A549 (cell line): Measurements from ENCODE around the gene GSTP1.

Source experiments
- CBX2 ChIP-seq: fragments of 200-600 bp; sonication (generic); IDR thresholded peaks from 2 replicates; pipeline ENCODE4 v1.6.1; 2016; ENCODE audit warnings: low read depth, mild to moderate bottlenecking, borderline replicate concordance
- TF ChIP-seq, protein P1 (sequence below): fragments of >200 bp; sonication (Bioruptor Twin); formaldehyde crosslinking; IDR thresholded peaks from 3 replicates; pipeline ENCODE4 v1.5.1; 2016

DNA sequence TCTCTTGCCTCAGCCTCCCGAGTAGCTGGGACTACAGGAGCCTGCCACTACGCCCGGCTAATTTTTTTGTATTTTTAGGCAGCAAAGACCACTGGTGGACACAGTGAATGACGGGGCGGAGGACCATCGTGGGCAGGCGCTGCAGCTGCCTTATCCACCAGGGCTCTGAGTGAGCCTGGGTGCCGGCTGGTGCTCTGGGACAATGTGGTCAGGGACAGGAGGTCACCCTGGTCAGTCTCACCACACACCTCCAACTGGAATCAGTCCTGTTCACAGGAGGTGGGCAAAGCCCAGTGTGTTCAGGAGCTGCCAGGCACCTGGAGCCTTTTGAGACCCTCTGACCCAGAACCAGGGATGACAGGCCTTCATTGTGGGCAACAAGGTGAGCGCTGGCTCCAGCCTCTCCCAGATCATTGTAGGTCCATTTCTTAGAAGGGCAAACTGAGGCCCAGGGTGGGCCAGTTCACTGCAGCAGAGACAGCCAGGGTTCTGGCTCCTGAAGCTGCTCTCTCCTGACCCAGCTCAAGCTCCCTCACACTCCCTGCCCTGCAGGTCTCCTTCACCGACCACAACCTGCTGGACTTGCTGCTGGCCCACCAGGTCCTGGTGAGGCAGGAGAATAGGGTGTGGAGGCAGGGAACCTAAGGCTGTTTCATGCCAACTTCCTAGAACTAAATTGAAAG lies 44.6 kb upstream of the GSTP1 start:
- TF ChIP-seq, protein P1, sequence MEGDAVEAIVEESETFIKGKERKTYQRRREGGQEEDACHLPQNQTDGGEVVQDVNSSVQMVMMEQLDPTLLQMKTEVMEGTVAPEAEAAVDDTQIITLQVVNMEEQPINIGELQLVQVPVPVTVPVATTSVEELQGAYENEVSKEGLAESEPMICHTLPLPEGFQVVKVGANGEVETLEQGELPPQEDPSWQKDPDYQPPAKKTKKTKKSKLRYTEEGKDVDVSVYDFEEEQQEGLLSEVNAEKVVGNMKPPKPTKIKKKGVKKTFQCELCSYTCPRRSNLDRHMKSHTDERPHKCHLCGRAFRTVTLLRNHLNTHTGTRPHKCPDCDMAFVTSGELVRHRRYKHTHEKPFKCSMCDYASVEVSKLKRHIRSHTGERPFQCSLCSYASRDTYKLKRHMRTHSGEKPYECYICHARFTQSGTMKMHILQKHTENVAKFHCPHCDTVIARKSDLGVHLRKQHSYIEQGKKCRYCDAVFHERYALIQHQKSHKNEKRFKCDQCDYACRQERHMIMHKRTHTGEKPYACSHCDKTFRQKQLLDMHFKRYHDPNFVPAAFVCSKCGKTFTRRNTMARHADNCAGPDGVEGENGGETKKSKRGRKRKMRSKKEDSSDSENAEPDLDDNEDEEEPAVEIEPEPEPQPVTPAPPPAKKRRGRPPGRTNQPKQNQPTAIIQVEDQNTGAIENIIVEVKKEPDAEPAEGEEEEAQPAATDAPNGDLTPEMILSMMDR = no peak
- TF ChIP-seq CBX2 = no peak
